SK-N-SH treated with all-trans-retinoic acid at 6 μM for 48 hours (cell line): ENCODE results near the gene GMIP.

Experiments used
- ARNTL ChIP-seq: fragments of 450-650 bp; formaldehyde crosslinking; IDR thresholded peaks from 2 replicates; pipeline ENCODE4 v1.5.0; 2020; ENCODE audit warnings: low read depth, mild to moderate bottlenecking, moderate library complexity, borderline replicate concordance
- BACH2 ChIP-seq: fragments of 250-450 bp; sonication (Bioruptor Pico); IDR thresholded peaks from 2 replicates; pipeline ENCODE4 v1.9.0; 2021; ENCODE audit warnings: mild to moderate bottlenecking, borderline replicate concordance
- CREB5 ChIP-seq: fragments of 250-450 bp; sonication (Bioruptor Pico); IDR thresholded peaks from 2 replicates; pipeline ENCODE4 v1.5.1; 2020; ENCODE audit warnings: low read depth, mild to moderate bottlenecking, moderate library complexity
- CSRNP3 ChIP-seq: fragments of 250-450 bp; sonication (Bioruptor Pico); IDR thresholded peaks from 2 replicates; pipeline ENCODE4 v1.5.1; 2021; ENCODE audit warnings: mild to moderate bottlenecking, moderate library complexity
- GLIS3 ChIP-seq: fragments of 250-450 bp; sonication (Bioruptor Pico); IDR thresholded peaks from 2 replicates; pipeline ENCODE4 v1.5.0; 2020; ENCODE audit warnings: mild to moderate bottlenecking, moderate library complexity
- POU6F1 ChIP-seq: fragments of 250-450 bp; sonication (Bioruptor Pico); IDR thresholded peaks from 2 replicates; pipeline ENCODE4 v1.8.0; 2021; ENCODE audit warnings: low read depth, mild to moderate bottlenecking, moderate library complexity, borderline replicate concordance
- SNAI2 ChIP-seq: fragments of 250-450 bp; sonication (Bioruptor Pico); IDR thresholded peaks from 2 replicates; pipeline ENCODE4 v1.5.0; 2020; ENCODE audit warnings: mild to moderate bottlenecking, moderate library complexity
- ZC3H10 ChIP-seq: fragments of 250-450 bp; sonication (Bioruptor Pico); IDR thresholded peaks from 2 replicates; pipeline ENCODE4 v1.5.1; 2021; ENCODE audit warnings: mild to moderate bottlenecking, moderate library complexity
- ZFP30 ChIP-seq: fragments of 450-650 bp; formaldehyde crosslinking; IDR thresholded peaks from 2 replicates; pipeline ENCODE4 v1.5.0; 2022; ENCODE audit warnings: mild to moderate bottlenecking, moderate library complexity
- ZNF565 ChIP-seq: fragments of 450-650 bp; formaldehyde crosslinking; conservative IDR thresholded peaks from 2 replicates; pipeline ENCODE4 v1.5.0; 2020; ENCODE audit warnings: low read depth, mild to moderate bottlenecking, moderate library complexity
- ZNF70 ChIP-seq: fragments of 450-650 bp; formaldehyde crosslinking; IDR thresholded peaks from 2 replicates; pipeline ENCODE4 v1.5.0; 2020; ENCODE audit warnings: mild to moderate bottlenecking, moderate library complexity
- TF ChIP-seq, protein P1 (sequence below): fragments of 250-450 bp; sonication (Bioruptor Pico); IDR thresholded peaks from 2 replicates; pipeline ENCODE4 v1.8.0; 2020; ENCODE audit warnings: mild to moderate bottlenecking, moderate library complexity, borderline replicate concordance
- TF ChIP-seq, protein P2 (sequence below): fragments of 250-450 bp; sonication (Bioruptor Pico); IDR thresholded peaks from 2 replicates; pipeline ENCODE4 v1.5.0; 2020; ENCODE audit warnings: mild to moderate bottlenecking, moderate library complexity

DNA sequence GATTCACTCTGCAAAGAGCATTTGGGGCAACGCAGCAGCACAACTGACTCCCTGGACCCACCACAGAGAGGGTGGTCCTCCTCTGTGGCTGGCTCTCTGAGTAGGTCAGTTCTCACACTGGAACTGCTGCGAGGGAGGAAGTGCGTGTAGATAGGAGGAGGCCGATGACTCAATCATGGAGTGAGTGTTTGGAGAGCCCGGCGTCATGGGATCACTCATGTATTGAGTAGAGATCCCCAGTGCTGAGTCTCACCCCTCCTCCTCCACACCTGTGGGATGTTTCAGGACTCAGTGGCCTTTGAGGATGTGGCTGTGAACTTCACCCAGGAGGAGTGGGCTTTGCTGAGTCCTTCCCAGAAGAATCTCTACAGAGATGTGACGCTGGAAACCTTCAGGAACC, 34.1 kb upstream of the GMIP start:
- no peak for TF ChIP-seq ZNF70 (CRISPR knock-in tag)
- no peak for TF ChIP-seq SNAI2
- TF ChIP-seq, protein P1, sequence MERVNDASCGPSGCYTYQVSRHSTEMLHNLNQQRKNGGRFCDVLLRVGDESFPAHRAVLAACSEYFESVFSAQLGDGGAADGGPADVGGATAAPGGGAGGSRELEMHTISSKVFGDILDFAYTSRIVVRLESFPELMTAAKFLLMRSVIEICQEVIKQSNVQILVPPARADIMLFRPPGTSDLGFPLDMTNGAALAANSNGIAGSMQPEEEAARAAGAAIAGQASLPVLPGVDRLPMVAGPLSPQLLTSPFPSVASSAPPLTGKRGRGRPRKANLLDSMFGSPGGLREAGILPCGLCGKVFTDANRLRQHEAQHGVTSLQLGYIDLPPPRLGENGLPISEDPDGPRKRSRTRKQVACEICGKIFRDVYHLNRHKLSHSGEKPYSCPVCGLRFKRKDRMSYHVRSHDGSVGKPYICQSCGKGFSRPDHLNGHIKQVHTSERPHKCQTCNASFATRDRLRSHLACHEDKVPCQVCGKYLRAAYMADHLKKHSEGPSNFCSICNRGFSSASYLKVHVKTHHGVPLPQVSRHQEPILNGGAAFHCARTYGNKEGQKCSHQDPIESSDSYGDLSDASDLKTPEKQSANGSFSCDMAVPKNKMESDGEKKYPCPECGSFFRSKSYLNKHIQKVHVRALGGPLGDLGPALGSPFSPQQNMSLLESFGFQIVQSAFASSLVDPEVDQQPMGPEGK: no peak
- TF ChIP-seq ZNF565 (CRISPR knock-in tag): no peak
- TF ChIP-seq BACH2: no peak
- no peak for TF ChIP-seq CSRNP3 (CRISPR knock-in tag)
- TF ChIP-seq ARNTL (CRISPR knock-in tag): no peak
- no peak for TF ChIP-seq CREB5
- no peak for TF ChIP-seq ZFP30 (CRISPR knock-in tag)
- no peak for TF ChIP-seq POU6F1 (CRISPR knock-in tag)
- no peak for TF ChIP-seq GLIS3 (CRISPR knock-in tag)
- TF ChIP-seq, protein P2, sequence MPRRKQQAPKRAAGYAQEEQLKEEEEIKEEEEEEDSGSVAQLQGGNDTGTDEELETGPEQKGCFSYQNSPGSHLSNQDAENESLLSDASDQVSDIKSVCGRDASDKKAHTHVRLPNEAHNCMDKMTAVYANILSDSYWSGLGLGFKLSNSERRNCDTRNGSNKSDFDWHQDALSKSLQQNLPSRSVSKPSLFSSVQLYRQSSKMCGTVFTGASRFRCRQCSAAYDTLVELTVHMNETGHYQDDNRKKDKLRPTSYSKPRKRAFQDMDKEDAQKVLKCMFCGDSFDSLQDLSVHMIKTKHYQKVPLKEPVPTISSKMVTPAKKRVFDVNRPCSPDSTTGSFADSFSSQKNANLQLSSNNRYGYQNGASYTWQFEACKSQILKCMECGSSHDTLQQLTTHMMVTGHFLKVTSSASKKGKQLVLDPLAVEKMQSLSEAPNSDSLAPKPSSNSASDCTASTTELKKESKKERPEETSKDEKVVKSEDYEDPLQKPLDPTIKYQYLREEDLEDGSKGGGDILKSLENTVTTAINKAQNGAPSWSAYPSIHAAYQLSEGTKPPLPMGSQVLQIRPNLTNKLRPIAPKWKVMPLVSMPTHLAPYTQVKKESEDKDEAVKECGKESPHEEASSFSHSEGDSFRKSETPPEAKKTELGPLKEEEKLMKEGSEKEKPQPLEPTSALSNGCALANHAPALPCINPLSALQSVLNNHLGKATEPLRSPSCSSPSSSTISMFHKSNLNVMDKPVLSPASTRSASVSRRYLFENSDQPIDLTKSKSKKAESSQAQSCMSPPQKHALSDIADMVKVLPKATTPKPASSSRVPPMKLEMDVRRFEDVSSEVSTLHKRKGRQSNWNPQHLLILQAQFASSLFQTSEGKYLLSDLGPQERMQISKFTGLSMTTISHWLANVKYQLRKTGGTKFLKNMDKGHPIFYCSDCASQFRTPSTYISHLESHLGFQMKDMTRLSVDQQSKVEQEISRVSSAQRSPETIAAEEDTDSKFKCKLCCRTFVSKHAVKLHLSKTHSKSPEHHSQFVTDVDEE (CRISPR knock-in tag): no peak
- no peak for TF ChIP-seq ZC3H10 (CRISPR knock-in tag)
